Adrenal gland (tissue), 12 donors: ENCODE results near the gene CKMT2. TPM values are rescaled to one million over a fixed set of nuclear protein-coding genes. Genes with fewer than 3 reads are reported as not detected.
A peak's percentile ranks its signal among the peaks of the same experiment; 100 is the strongest.

Experiments
- DNase-seq, 7 donors: peaks; one replicate each; pipeline ENCODE4 v3.0.0-alpha.2; 2019 to 2020
- H3K27ac ChIP-seq, 5 donors: fragments of 200-600 bp; sonication (generic) in 4 of 5; 1 replicate in 3 of 5; 2 replicates in 2 of 5; pipeline versions ENCODE4 v1.5.1 to v1.8.0; 2016 to 2020; ENCODE audit warnings: mild to moderate bottlenecking in 1 of 5
- H3K27me3 ChIP-seq: fragments of 200-600 bp; 2 replicates; pipeline ENCODE4 v1.8.0; 2021
- H3K36me3 ChIP-seq, 2 donors: fragments of 200-600 bp; replicated peaks in 1 of 2; 1 replicate in 1 of 2; 2 replicates in 1 of 2; pipeline versions ENCODE4 v1.5.1 to v1.8.0; 2018 to 2022
- H3K4me1 ChIP-seq, 2 donors: fragments of 200-600 bp; replicated peaks in 1 of 2; 1 replicate in 1 of 2; 2 replicates in 1 of 2; pipeline versions ENCODE4 v1.5.1 to v1.8.0; 2018 to 2021
- H3K4me3 ChIP-seq, 4 donors: fragments of 200-600 bp; sonication (generic) in 3 of 4; one replicate each; pipeline ENCODE4 v1.5.1; 2016 to 2018
- H3K9me3 ChIP-seq, 3 donors: fragments of 200-600 bp; sonication (generic) in 1 of 3; replicated peaks in 1 of 3; 1 replicate in 2 of 3; 2 replicates in 1 of 3; pipeline versions ENCODE4 v1.5.1 to v1.8.0; 2016 to 2021
- CTCF ChIP-seq, 6 experiments: fragments of 450-650 bp in 4 of 6; fragments of 200-600 bp in 2 of 6; sonication (generic) in 1 of 6; IDR thresholded peaks; 1 replicate in 5 of 6; 2 replicates in 1 of 6; pipeline versions ENCODE4 v1.5.1 to v1.8.0; 2016 to 2021; ENCODE audit warnings: antibody characterized with exemption in 6 of 6, mild to moderate bottlenecking in 2 of 6, moderate library complexity in 1 of 6
- POLR2A ChIP-seq, 2 donors: fragments of 450-650 bp; IDR thresholded peaks; one replicate each; pipeline ENCODE4 v1.6.1; 2017; ENCODE audit warnings: antibody characterized with exemption in 2 of 2, mild to moderate bottlenecking in 2 of 2, moderate library complexity in 1 of 2
- WGBS, 4 donors: extraction: QIAGEN DNeasy Blood & Tissue Kit in 2 of 4; methylation state at CpG; one replicate each; pipeline versions ENCODE4 v1.1.5 to v1.1.7; 2013 to 2017; 5-methylcytosine and 5-hydroxymethylcytosine counted together
- intact Hi-C, 2 donors: fragments of 100-400 bp; cut with DNase I; formaldehyde crosslinking; loops; one replicate each; pipeline versions ENCODE4 v1.14.1 to v1.15.0; 2022 to 2023
- polyA plus RNA-seq, 3 donors: library from polyadenylated mRNA; stranded (reverse); fragments of 200-250 nt in 2 of 3; fragments of 350-450 nt in 1 of 3; fragmentation: Illumina TruSeq in 1 of 3; extraction: RNeasy Lipid Tissue Mini Kit (QIAGEN cat#74804) in 1 of 3; gene quantifications; one replicate each; pipeline ENCODE4 v1.2.3, GENCODE V29; 2013 to 2014
- total RNA-seq, 9 donors: library from RNA; depleted of rRNA in 4 of 9; stranded (reverse); fragments of >200 nt in 4 of 9; fragments of 120-200 nt in 1 of 9; fragmentation: NEBNext Ultra II Directional in 1 of 9; extraction: Animal tissue kit (Norgen Biotek cat#: 25700) in 1 of 9; gene quantifications; one replicate each; pipeline versions ENCODE4 v1.1.0 to v1.2.4, GENCODE V29; 2013 to 2023
- donor health status: healthy with polysubstance abuse.
- donor health status: Bipolar disorder and iron deficiency.
- donor health status: DM: yes; HTN: yes; CAD: no.
- donor health status: DM: no; HTN: no; CAD: no.
- donor health status: DM: no; HTN: no; CAD: no.
- donor health status: DM: yes; HTN: yes; CAD: no.

Gene CKMT2
- total and polyA plus RNA-seq, 12 donors: 22.5 to 112 (median 49.9) TPM

- intact Hi-C loops: no loop called here
- WGBS, 4 donors: 0 to 1% (median 0%) methylated on average over 15 to 54 of the region's 54 CpGs
Observed at GRCh38 chr5:81301271-81302015, 68.3 kb downstream of the CKMT2 start, which contains the start of gene ZCCHC9. Gene ZCCHC9 (plus strand): TSS chr5:81301587. CDS start chr5:81304758, 3,171 bp downstream.

GRCh38 chr5:81302596-81302995 lies 69.5 kb downstream of the CKMT2 start:
- H3K36me3 ChIP-seq: peaks cover 0 to 7% of the 10 kb centered on the region in 2 donors
- H3K4me1 ChIP-seq: peaks cover 12 to 36% of the 10 kb centered on the region in 2 donors
- no peak for DNase-seq
- intact Hi-C loops: no loop called here
- no peaks in the 10 kb centered on the region for H3K27me3 ChIP-seq
- no peaks in the 10 kb centered on the region for H3K9me3 ChIP-seq
- no peak for TF ChIP-seq CTCF (IDR thresholded peaks at IDR 0.05)
- TF ChIP-seq POLR2A (IDR thresholded peaks at IDR 0.05): no peak
- 83 to 92% (median 89%) methylated on average over 5 of the region's 5 CpGs for WGBS, 4 donors
- peak overlapping the region in 1 of 4 donors; percentile 80 for H3K4me3 ChIP-seq
- no peak overlapping the region for H3K27ac ChIP-seq

More at GRCh38 chr5:81301271-81302015, 68.3 kb downstream of the CKMT2 start, which contains the start of gene ZCCHC9:
- H3K4me3 ChIP-seq: peak within 1 kb of the TSS; percentile 62 to 100 (median 72)
- TF ChIP-seq CTCF (IDR thresholded peaks at IDR 0.05): peak in 3 of 6 experiments; percentile 4 to 33 (median 10)
- TF ChIP-seq POLR2A (IDR thresholded peaks at IDR 0.05): peak; percentile 75 to 88
- peak; percentile 90 to 97 (median 94) for DNase-seq
- peak within 1 kb of the TSS; percentile 68 to 92 (median 81) for H3K27ac ChIP-seq
- peaks cover 12 to 36% of the 10 kb centered on the region in 2 donors for H3K4me1 ChIP-seq
- peaks cover 0 to 7% of the 10 kb centered on the region in 2 donors for H3K36me3 ChIP-seq
- H3K9me3 ChIP-seq: no peaks in the 10 kb centered on the region
- H3K27me3 ChIP-seq: no peaks in the 10 kb centered on the region

GRCh38 chr5:81303563-81303962 lies 70.4 kb downstream of the CKMT2 start:
- Histone ChIP-seq H3K9me3 (no peaks in the 10 kb centered on the region), H3K36me3 (peaks cover 0 to 7% of the 10 kb centered on the region in 2 donors), H3K4me3 (no peak overlapping the region), H3K27ac (no peak overlapping the region), H3K27me3 (no peaks in the 10 kb centered on the region), H3K4me1 (peaks cover 12 to 36% of the 10 kb centered on the region in 2 donors)
- intact Hi-C loops: no loop called here
- 82 to 95% (median 92%) methylated on average over 1 of the region's 1 CpG for WGBS, 4 donors
- no peak for DNase-seq
- no peak for TF ChIP-seq CTCF (IDR thresholded peaks at IDR 0.05)

GRCh38 chr5:81305785-81306184 lies 72.7 kb downstream of the CKMT2 start:
- Histone ChIP-seq H3K9me3 (no peaks in the 10 kb centered on the region), H3K4me3 (no peak overlapping the region), H3K4me1 (peaks cover 8 to 20% of the 10 kb centered on the region in 2 donors), H3K36me3 (peaks cover 0 to 11% of the 10 kb centered on the region in 2 donors), H3K27ac (no peak overlapping the region), H3K27me3 (no peaks in the 10 kb centered on the region)
- TF ChIP-seq CTCF (IDR thresholded peaks at IDR 0.05) (no peak), POLR2A (IDR thresholded peaks at IDR 0.05) (no peak)
- DNase-seq: no peak
- intact Hi-C loops: no loop called here
